ENCODE measurements around the gene PRKCA.

The PRKCA gene

GRCh38 chr17:66779237-66779606 is 476.8 kb downstream of the PRKCA start:
- Histone ChIP-seq H3K9me3 (ENCODE audit: severe bottlenecking) (no peaks in the 10 kb centered on the region), H3K27ac (ENCODE audit: poor library complexity, severe bottlenecking) (no peak overlapping the region), H3K4me1 (ENCODE audit: insufficient read depth, poor library complexity, severe bottlenecking) (no peaks in the 10 kb centered on the region), H3K27me3 (ENCODE audit: insufficient read depth, poor library complexity, severe bottlenecking) (no peaks in the 10 kb centered on the region), H3K4me3 (ENCODE audit: severe bottlenecking) (no peak overlapping the region), H3K36me3 (ENCODE audit: low read depth) (no peaks in the 10 kb centered on the region)
- ATAC-seq (ENCODE audit: low read depth) (no peak), DNase-seq (ENCODE audit: low spot score) (no peak)
- TF ChIP-seq CTCF (IDR thresholded peaks at IDR 0.05; ENCODE audit: poor library complexity, severe bottlenecking): no peak

- Histone ChIP-seq H3K4me3 (ENCODE audit: severe bottlenecking) (no peak overlapping the region), H3K36me3 (ENCODE audit: low read depth) (no peaks in the 10 kb centered on the region), H3K27me3 (ENCODE audit: insufficient read depth, poor library complexity, severe bottlenecking) (no peaks in the 10 kb centered on the region), H3K9me3 (ENCODE audit: severe bottlenecking) (no peaks in the 10 kb centered on the region), H3K27ac (ENCODE audit: poor library complexity, severe bottlenecking) (no peak overlapping the region), H3K4me1 (ENCODE audit: insufficient read depth, poor library complexity, severe bottlenecking) (no peaks in the 10 kb centered on the region)
- no peak for DNase-seq (ENCODE audit: low spot score)
- no peak for ATAC-seq (ENCODE audit: low read depth)
- TF ChIP-seq CTCF (IDR thresholded peaks at IDR 0.05; ENCODE audit: poor library complexity, severe bottlenecking): no peak
Measured at GRCh38 chr17:66781135-66781534, 478.7 kb downstream of the PRKCA start.

- ATAC-seq (ENCODE audit: low read depth): no peak
- H3K9me3 ChIP-seq (ENCODE audit: severe bottlenecking): no peaks in the 10 kb centered on the region
- no peaks in the 10 kb centered on the region for H3K4me1 ChIP-seq (ENCODE audit: insufficient read depth, poor library complexity, severe bottlenecking)
- no peak for TF ChIP-seq CTCF (IDR thresholded peaks at IDR 0.05; ENCODE audit: poor library complexity, severe bottlenecking)
- no peak for DNase-seq (ENCODE audit: low spot score)
- H3K4me3 ChIP-seq (ENCODE audit: severe bottlenecking): no peak overlapping the region
- no peaks in the 10 kb centered on the region for H3K36me3 ChIP-seq (ENCODE audit: low read depth)
- H3K27me3 ChIP-seq (ENCODE audit: insufficient read depth, poor library complexity, severe bottlenecking): no peaks in the 10 kb centered on the region
- no peak overlapping the region for H3K27ac ChIP-seq (ENCODE audit: poor library complexity, severe bottlenecking)
Measured at GRCh38 chr17:66782851-66783250, 480.4 kb downstream of the PRKCA start.

- H3K27me3 ChIP-seq (ENCODE audit: insufficient read depth, poor library complexity, severe bottlenecking): no peaks in the 10 kb centered on the region
- DNase-seq (ENCODE audit: low spot score): no peak
- no peaks in the 10 kb centered on the region for H3K4me1 ChIP-seq (ENCODE audit: insufficient read depth, poor library complexity, severe bottlenecking)
- H3K9me3 ChIP-seq (ENCODE audit: severe bottlenecking): no peaks in the 10 kb centered on the region
- TF ChIP-seq CTCF (IDR thresholded peaks at IDR 0.05; ENCODE audit: poor library complexity, severe bottlenecking): no peak
- no peak for ATAC-seq (ENCODE audit: low read depth)
- no peak overlapping the region for H3K4me3 ChIP-seq (ENCODE audit: severe bottlenecking)
- no peaks in the 10 kb centered on the region for H3K36me3 ChIP-seq (ENCODE audit: low read depth)
- no peak overlapping the region for H3K27ac ChIP-seq (ENCODE audit: poor library complexity, severe bottlenecking)
Measured at GRCh38 chr17:66783656-66784381, 481.4 kb downstream of the PRKCA start.

GRCh38 chr17:66784621-66785364 is 482.4 kb downstream of the PRKCA start:
- Histone ChIP-seq H3K4me1 (ENCODE audit: insufficient read depth, poor library complexity, severe bottlenecking) (no peaks in the 10 kb centered on the region), H3K36me3 (ENCODE audit: low read depth) (no peaks in the 10 kb centered on the region), H3K27me3 (ENCODE audit: insufficient read depth, poor library complexity, severe bottlenecking) (no peaks in the 10 kb centered on the region), H3K4me3 (ENCODE audit: severe bottlenecking) (no peak overlapping the region), H3K27ac (ENCODE audit: poor library complexity, severe bottlenecking) (no peak overlapping the region), H3K9me3 (ENCODE audit: severe bottlenecking) (no peaks in the 10 kb centered on the region)
- DNase-seq (ENCODE audit: low spot score): no peak
- TF ChIP-seq CTCF (IDR thresholded peaks at IDR 0.05; ENCODE audit: poor library complexity, severe bottlenecking): no peak
- ATAC-seq (ENCODE audit: low read depth): no peak

All from RWPE2 (cell line).